ENCODE data around the gene HNRNPUL2. TPM values are rescaled to one million over a fixed set of nuclear protein-coding genes. Genes with fewer than 3 reads are reported as not detected.

Gene HNRNPUL2
- total and polyA plus RNA-seq, 9 of the 15 experiments (the other 6 are each of a cell fraction or from before 2014, with no cell fraction given), result 0.89 to 44.3 (median 15.2) TPM

DNA sequence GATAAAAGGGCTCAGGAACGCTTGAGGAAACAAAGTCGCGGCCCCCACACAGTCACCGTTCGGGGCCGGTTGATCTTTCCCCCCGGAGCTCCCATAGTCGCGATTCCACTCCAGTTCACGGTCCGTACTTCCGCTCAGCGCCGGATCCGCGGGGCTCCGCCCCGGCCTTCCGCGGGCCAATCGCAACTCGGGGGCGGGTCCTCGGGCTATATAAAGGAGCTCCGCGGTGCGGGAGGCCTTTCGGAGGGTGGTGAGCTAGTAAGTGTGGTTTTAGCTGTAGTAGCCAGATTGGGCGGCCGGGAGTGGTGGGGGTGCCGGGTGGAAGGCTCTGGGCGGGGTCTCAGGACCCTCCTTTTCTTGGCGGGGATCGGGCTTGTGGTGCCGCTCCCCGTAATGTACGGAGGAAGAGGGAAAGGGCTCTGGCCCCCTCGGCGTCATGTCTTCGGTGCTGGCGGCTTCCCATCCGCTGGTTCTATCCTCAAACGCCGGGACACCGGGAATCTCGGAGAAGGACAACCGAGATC, 62.1 kb downstream of the HNRNPUL2 start, which contains the start of the genes C11orf98 and CSKMT (continued):
- no peak for TF ChIP-seq TSHZ1 (CRISPR knock-in tag; IDR thresholded peaks at IDR 0.05)
- peak; percentile 52 for TF ChIP-seq ZNF696 (CRISPR knock-in tag; conservative IDR thresholded peaks at IDR 0.05)
- peak; percentile 16; the same call in 1 of the 2 replicates for TF ChIP-seq HMBOX1 (IDR thresholded peaks at IDR 0.05)
- TF ChIP-seq, protein P1, sequence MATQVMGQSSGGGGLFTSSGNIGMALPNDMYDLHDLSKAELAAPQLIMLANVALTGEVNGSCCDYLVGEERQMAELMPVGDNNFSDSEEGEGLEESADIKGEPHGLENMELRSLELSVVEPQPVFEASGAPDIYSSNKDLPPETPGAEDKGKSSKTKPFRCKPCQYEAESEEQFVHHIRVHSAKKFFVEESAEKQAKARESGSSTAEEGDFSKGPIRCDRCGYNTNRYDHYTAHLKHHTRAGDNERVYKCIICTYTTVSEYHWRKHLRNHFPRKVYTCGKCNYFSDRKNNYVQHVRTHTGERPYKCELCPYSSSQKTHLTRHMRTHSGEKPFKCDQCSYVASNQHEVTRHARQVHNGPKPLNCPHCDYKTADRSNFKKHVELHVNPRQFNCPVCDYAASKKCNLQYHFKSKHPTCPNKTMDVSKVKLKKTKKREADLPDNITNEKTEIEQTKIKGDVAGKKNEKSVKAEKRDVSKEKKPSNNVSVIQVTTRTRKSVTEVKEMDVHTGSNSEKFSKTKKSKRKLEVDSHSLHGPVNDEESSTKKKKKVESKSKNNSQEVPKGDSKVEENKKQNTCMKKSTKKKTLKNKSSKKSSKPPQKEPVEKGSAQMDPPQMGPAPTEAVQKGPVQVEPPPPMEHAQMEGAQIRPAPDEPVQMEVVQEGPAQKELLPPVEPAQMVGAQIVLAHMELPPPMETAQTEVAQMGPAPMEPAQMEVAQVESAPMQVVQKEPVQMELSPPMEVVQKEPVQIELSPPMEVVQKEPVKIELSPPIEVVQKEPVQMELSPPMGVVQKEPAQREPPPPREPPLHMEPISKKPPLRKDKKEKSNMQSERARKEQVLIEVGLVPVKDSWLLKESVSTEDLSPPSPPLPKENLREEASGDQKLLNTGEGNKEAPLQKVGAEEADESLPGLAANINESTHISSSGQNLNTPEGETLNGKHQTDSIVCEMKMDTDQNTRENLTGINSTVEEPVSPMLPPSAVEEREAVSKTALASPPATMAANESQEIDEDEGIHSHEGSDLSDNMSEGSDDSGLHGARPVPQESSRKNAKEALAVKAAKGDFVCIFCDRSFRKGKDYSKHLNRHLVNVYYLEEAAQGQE (IDR thresholded peaks at IDR 0.05; ENCODE audit: borderline replicate concordance), result 0 out of 2 replicates have a peak, but pooled peaks have one; percentile 19
- TF ChIP-seq, protein P1 (CRISPR knock-in tag; IDR thresholded peaks at IDR 0.05; ENCODE audit: low read depth), result no peak; the same call in 1 of the 2 replicates
- TF ChIP-seq ETV1 (tag; conservative IDR thresholded peaks at IDR 0.05; ENCODE audit: low read depth), result peak; percentile 86
- peak in 1 of 2 experiments; percentile 49; a peak in 1 of 4 replicates for TF ChIP-seq ZNF639 (CRISPR knock-in tag; conservative IDR thresholded peaks at IDR 0.05 in 1 of 2, IDR thresholded peaks at IDR 0.05 in 1 of 2)
- 0 out of 2 replicates have a peak, but pooled peaks have one; percentile 41 for TF ChIP-seq NCOA6 (IDR thresholded peaks at IDR 0.05)
- TF ChIP-seq ZNF212 (CRISPR knock-in tag; IDR thresholded peaks at IDR 0.05), result no peak
- TF ChIP-seq SREBF2 (CRISPR knock-in tag; IDR thresholded peaks at IDR 0.05), result 0 out of 2 replicates have a peak, but pooled peaks have one; percentile 56
- no peak for TF ChIP-seq NFRKB (IDR thresholded peaks at IDR 0.05; ENCODE audit: low read depth)
- TF ChIP-seq HIVEP1 (CRISPR knock-in tag; IDR thresholded peaks at IDR 0.05), result no peak
